ENCODE results near the gene PSMD2. TPM values are rescaled to one million over a fixed set of nuclear protein-coding genes. Genes with fewer than 3 reads are reported as not detected.
A peak's percentile ranks its signal among the peaks of the same experiment; 100 is the strongest.

Gene PSMD2
- total and polyA plus RNA-seq, 10 of the 15 experiments (the other 5 are each of a cell fraction or from before 2014, with no cell fraction given), result 103 to 515 (median 197) TPM

DNA sequence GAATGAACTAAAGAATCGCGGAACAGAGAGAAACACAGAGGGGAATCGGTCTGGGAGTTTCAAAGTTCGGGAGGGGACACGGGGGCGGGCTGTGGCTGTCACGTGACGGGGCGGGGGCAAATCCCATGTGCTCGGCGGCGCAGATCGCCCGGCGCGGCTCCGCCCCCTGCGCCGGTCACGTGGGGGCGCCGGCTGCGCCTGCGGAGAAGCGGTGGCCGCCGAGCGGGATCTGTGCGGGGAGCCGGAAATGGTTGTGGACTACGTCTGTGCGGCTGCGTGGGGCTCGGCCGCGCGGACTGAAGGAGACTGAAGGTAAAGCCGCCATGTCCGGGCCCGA is 15.3 kb downstream of the PSMD2 start, which contains the start of gene EIF4G1 (continued):
- TF ChIP-seq, protein P1, sequence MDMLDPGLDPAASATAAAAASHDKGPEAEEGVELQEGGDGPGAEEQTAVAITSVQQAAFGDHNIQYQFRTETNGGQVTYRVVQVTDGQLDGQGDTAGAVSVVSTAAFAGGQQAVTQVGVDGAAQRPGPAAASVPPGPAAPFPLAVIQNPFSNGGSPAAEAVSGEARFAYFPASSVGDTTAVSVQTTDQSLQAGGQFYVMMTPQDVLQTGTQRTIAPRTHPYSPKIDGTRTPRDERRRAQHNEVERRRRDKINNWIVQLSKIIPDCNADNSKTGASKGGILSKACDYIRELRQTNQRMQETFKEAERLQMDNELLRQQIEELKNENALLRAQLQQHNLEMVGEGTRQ (IDR thresholded peaks at IDR 0.05; ENCODE audit: borderline replicate concordance, low read depth, low read length), result peak; percentile 98
- TF ChIP-seq TCF12 (IDR thresholded peaks at IDR 0.05; ENCODE audit: low read depth, low read length) (peak; percentile 47; the same call in 1 of the 2 replicates), RB1 (IDR thresholded peaks at IDR 0.05; ENCODE audit: borderline replicate concordance) (no peak), BMI1 (IDR thresholded peaks at IDR 0.05; ENCODE audit: borderline replicate concordance) (no peak), MLLT1 (IDR thresholded peaks at IDR 0.05) (no peak)

DNA sequence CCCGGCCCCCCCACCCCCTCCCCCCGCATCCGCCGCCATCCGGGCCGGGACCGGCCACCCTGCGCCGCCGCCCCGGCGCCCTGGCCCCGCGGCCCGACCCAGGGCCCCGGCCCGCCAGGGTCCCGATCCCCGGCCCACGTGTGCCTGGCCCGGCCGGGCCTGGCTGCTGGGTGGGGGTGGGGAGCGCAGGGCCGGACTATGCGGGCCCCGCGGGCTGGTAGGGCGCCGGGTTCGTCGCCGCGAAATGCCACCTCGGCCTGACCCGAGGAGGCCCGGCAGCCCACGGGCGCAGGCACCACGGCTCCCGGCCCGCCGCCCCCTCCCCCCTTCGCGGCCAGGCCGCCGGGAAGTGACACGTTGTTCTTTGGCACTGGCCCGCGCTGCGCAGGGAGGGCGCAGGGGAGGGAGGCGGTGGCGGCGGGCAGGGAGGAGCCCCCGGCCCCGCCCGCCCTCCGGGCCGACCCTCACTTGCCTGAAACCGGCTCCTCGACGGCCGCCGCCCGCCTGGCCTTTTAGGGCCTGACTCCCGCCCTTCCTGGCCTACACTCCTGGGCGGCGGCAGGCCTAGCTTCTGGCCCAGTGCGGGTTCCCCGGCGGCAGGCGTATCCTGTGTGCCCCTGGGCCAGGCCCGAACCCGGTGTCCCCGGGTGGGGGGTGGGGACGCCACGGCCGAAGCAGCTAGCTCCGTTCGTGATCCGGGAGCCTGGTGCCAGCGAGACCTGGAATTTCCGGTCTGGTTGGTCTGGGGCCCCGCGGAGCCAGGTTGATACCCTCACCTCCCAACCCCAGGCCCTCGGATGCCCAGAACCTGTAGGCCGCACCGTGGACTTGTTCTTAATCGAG is 15.9 kb downstream of the PSMD2 start:
- intact Hi-C loops (cut with micrococcal nuclease; ENCODE audit: unreplicated experiment), result loop anchor here (2.0 to 5.0 kb wide), 2 partner anchors 16 to 47 kb away; partner anchors contain the start of genes CLCN2, POLR2H and PSMD2
- FAIRE-seq, result no peak
- CTCF ChIA-PET, result no interaction called here
- no peak for TF ChIP-seq SP1 (IDR thresholded peaks at IDR 0.05; ENCODE audit: low read depth, low read length)
- no peak for TF ChIP-seq MYB (IDR thresholded peaks at IDR 0.05; ENCODE audit: borderline replicate concordance, low read depth, low read length)
- 0 out of 2 replicates have a peak, but pooled peaks have one; percentile 2 for TF ChIP-seq TCF12 (IDR thresholded peaks at IDR 0.05; ENCODE audit: low read depth, low read length)
- TF ChIP-seq TAF1 (IDR thresholded peaks at IDR 0.05; ENCODE audit: borderline replicate concordance, low read depth, low read length), result peak; percentile 14; the same call in 1 of the 2 replicates
- TF ChIP-seq, protein P2, sequence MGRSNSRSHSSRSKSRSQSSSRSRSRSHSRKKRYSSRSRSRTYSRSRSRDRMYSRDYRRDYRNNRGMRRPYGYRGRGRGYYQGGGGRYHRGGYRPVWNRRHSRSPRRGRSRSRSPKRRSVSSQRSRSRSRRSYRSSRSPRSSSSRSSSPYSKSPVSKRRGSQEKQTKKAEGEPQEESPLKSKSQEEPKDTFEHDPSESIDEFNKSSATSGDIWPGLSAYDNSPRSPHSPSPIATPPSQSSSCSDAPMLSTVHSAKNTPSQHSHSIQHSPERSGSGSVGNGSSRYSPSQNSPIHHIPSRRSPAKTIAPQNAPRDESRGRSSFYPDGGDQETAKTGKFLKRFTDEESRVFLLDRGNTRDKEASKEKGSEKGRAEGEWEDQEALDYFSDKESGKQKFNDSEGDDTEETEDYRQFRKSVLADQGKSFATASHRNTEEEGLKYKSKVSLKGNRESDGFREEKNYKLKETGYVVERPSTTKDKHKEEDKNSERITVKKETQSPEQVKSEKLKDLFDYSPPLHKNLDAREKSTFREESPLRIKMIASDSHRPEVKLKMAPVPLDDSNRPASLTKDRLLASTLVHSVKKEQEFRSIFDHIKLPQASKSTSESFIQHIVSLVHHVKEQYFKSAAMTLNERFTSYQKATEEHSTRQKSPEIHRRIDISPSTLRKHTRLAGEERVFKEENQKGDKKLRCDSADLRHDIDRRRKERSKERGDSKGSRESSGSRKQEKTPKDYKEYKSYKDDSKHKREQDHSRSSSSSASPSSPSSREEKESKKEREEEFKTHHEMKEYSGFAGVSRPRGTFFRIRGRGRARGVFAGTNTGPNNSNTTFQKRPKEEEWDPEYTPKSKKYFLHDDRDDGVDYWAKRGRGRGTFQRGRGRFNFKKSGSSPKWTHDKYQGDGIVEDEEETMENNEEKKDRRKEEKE (IDR thresholded peaks at IDR 0.05), result 0 out of 2 replicates have a peak, but pooled peaks have one; percentile 36
- no peak for TF ChIP-seq PKNOX1 (IDR thresholded peaks at IDR 0.05)

More for the DNA sequence above, 15.9 kb downstream of the PSMD2 start:
- no TSS peak for BruUV-seq (replicated peaks)
- Histone ChIP-seq H3K9me3 (replicated peaks; ENCODE audit: control insufficient read depth, insufficient read depth, low read length) (no peaks in the 10 kb centered on the region), H4K20me1 (ENCODE audit: control insufficient read depth, insufficient read depth) (peaks cover 12% of the 10 kb centered on the region), H3K4me1 (ENCODE audit: control insufficient read depth, insufficient read depth, low read length) (0 out of 2 replicates have a peak, but pooled peaks cover 3% of the 10 kb centered on the region), H3K36me3 (ENCODE audit: control insufficient read depth in 2 of 2, insufficient read depth in 2 of 2, low read length in 1 of 2) (peaks cover 8 to 20% of the 10 kb centered on the region in 2 experiments), H3K4me3 (peak overlapping the region; percentile 100), H3K79me2 (ENCODE audit: control insufficient read depth, insufficient read depth, low read length) (peaks cover 52% of the 10 kb centered on the region), H3K27me3 (replicated peaks in 1 of 2; ENCODE audit: control insufficient read depth in 2 of 2, insufficient read depth in 2 of 2, low read length in 1 of 2) (no peaks in the 10 kb centered on the region), H3K9ac (ENCODE audit: control insufficient read depth, insufficient read depth, low read length) (peak overlapping the region; percentile 99), H3K4me2 (ENCODE audit: control insufficient read depth, insufficient read depth) (peak overlapping the region; percentile 95; the same call in 1 of the 2 replicates), H3K27ac (ENCODE audit: control insufficient read depth, insufficient read depth) (peak overlapping the region; percentile 92), H2AFZ (ENCODE audit: control insufficient read depth, low read depth, low read length) (no peak overlapping the region)
- ChIA-PET POLR2A (interaction anchor here (0.8 kb wide), 1 partner anchor 48 kb away, joined by 4 read pairs; no protein-coding TSS in a partner anchor), SMC1A (ENCODE audit: uncharacterized antibody, unreplicated experiment) (no interaction called here), RAD21 (ENCODE audit: unreplicated experiment) (no interaction called here)
- ATAC-seq (peak; percentile 56), DNase-seq (ENCODE audit: low read depth, low spot score) (no peak)
- under 1% methylated on average over 26 of the region's 89 CpGs for WGBS (ENCODE audit: insufficient coverage, insufficient replicate concordance, low lambda C conversion rate, missing lambda C conversion rate)
- in situ Hi-C loops (cut with MboI), result no loop called here

All from GM12878 (cell line).